Tibial nerve (tissue), 4 donors: ENCODE results near the gene SLC2A2.

Experiments
- CTCF ChIP-seq, 5 experiments: fragments of 200-600 bp in 3 of 5; fragments of 450-650 bp in 2 of 5; sonication (generic) in 3 of 5; IDR thresholded peaks; one replicate each; pipeline ENCODE4 v1.5.1; 2016 to 2019; ENCODE audit warnings: antibody characterized with exemption in 5 of 5, mild to moderate bottlenecking in 3 of 5, moderate library complexity in 2 of 5
- EP300 ChIP-seq, 2 donors: sonication (generic); formaldehyde crosslinking; IDR thresholded peaks; one replicate each; pipeline ENCODE4 v1.6.1; 2017; ENCODE audit warnings: antibody characterized with exemption in 2 of 2, mild to moderate bottlenecking in 1 of 2

GRCh38 chr3:171018156-171018935, 8.2 kb downstream of the SLC2A2 start:
- no peak for TF ChIP-seq EP300 (IDR thresholded peaks at IDR 0.05)
- TF ChIP-seq CTCF (IDR thresholded peaks at IDR 0.05): no peak
